ENCODE results near the gene MLPH. TPM values are rescaled to one million over a fixed set of nuclear protein-coding genes. Genes with fewer than 3 reads are reported as not detected.
A peak's percentile ranks its signal among the peaks of the same experiment; 100 is the strongest.

Gene MLPH
- total and polyA plus RNA-seq, 2 of the 4 experiments (the other 2 are of a cell fraction) = 13.8 to 21.6 TPM

GRCh38 chr2:237475704-237476141 is 11.3 kb upstream of the MLPH start:
- Histone ChIP-seq H2BK120ac (ENCODE audit: low read depth, low read length) (peak overlapping the region; percentile 97), H4K91ac (ENCODE audit: insufficient read depth, low read depth, low read length) (peak overlapping the region; percentile 89), H3K36me3 (ENCODE audit: control insufficient read depth, insufficient read depth, low read length) (no peaks in the 10 kb centered on the region), H2BK15ac (ENCODE audit: low read depth, low read length) (peak overlapping the region; percentile 93), H3K79me1 (ENCODE audit: low read depth in 1 of 2, low read length in 2 of 2) (peaks cover 0 to 25% of the 10 kb centered on the region in 2 experiments; a peak in 2 of 4 replicates), H2BK5ac (ENCODE audit: low read depth, low read length, poor library complexity, severe bottlenecking) (peak overlapping the region; percentile 61), H3K23ac (ENCODE audit: low read depth, low read length) (peak overlapping the region; percentile 80), H2AFZ (replicated peaks; ENCODE audit: low read length, poor library complexity) (peak overlapping the region; percentile 91), H2AK5ac (ENCODE audit: low read depth, low read length) (peak overlapping the region; percentile 97), H3K27ac (ENCODE audit: insufficient read depth, low read length) (peak overlapping the region; percentile 69), H3K18ac (ENCODE audit: low read depth, low read length) (peak overlapping the region; percentile 49), H3K4me3 (ENCODE audit: insufficient read depth, low read depth, low read length) (peak overlapping the region; percentile 43), H3K9me1 (ENCODE audit: insufficient read depth, low read length) (peaks cover 15% of the 10 kb centered on the region), H2BK20ac (ENCODE audit: low read depth, low read length) (peak overlapping the region; percentile 94), H4K5ac (ENCODE audit: low read depth, low read length) (peak overlapping the region; percentile 15), H3K56ac (ENCODE audit: extremely low read depth, insufficient read depth, low read length) (peak overlapping the region; percentile 73), H4K20me1 (ENCODE audit: insufficient read depth, low read length) (no peaks in the 10 kb centered on the region), H2AK9ac (replicated peaks; ENCODE audit: low read depth, low read length, poor library complexity) (peak overlapping the region; percentile 73), H3K27me3 (ENCODE audit: control insufficient read depth, insufficient read depth, low read length) (no peaks in the 10 kb centered on the region), H3K14ac (replicated peaks; ENCODE audit: low read depth, low read length) (peak overlapping the region; percentile 95), H3K9me3 (ENCODE audit: control insufficient read depth, insufficient read depth, low read length) (no peaks in the 10 kb centered on the region), H3K4me1 (ENCODE audit: control insufficient read depth, insufficient read depth, low read length) (peaks cover 20% of the 10 kb centered on the region), H4K8ac (ENCODE audit: low read depth in 2 of 2, low read length in 2 of 2) (peak overlapping the region; percentile 49 to 67), H3K4ac (ENCODE audit: low read depth, low read length) (peak overlapping the region; percentile 96), H3K4me2 (ENCODE audit: low read depth, low read length) (peak overlapping the region; percentile 88), H3K9ac (ENCODE audit: low read depth, low read length) (peak overlapping the region; percentile 82)
- WGBS, 2 experiments (ENCODE audit: extremely low coverage in 2 of 2, insufficient read length in 1 of 2) = 5% methylated on average over 4 of the region's 17 CpGs; no CpG with 5 or more reads in 1 of the 2 experiments
- TF ChIP-seq CHD1 (IDR thresholded peaks at IDR 0.05; ENCODE audit: low read depth, low read length) (0 out of 2 replicates have a peak, but pooled peaks have one; percentile 66), RAD21 (IDR thresholded peaks at IDR 0.05; ENCODE audit: low read length) (no peak), BHLHE40 (IDR thresholded peaks at IDR 0.05; ENCODE audit: low read depth, low read length) (peak; percentile 96)
- TF ChIP-seq, protein P1, sequence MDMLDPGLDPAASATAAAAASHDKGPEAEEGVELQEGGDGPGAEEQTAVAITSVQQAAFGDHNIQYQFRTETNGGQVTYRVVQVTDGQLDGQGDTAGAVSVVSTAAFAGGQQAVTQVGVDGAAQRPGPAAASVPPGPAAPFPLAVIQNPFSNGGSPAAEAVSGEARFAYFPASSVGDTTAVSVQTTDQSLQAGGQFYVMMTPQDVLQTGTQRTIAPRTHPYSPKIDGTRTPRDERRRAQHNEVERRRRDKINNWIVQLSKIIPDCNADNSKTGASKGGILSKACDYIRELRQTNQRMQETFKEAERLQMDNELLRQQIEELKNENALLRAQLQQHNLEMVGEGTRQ (IDR thresholded peaks at IDR 0.05; ENCODE audit: low read depth, low read length) = no peak
- TF ChIP-seq, protein P2, sequence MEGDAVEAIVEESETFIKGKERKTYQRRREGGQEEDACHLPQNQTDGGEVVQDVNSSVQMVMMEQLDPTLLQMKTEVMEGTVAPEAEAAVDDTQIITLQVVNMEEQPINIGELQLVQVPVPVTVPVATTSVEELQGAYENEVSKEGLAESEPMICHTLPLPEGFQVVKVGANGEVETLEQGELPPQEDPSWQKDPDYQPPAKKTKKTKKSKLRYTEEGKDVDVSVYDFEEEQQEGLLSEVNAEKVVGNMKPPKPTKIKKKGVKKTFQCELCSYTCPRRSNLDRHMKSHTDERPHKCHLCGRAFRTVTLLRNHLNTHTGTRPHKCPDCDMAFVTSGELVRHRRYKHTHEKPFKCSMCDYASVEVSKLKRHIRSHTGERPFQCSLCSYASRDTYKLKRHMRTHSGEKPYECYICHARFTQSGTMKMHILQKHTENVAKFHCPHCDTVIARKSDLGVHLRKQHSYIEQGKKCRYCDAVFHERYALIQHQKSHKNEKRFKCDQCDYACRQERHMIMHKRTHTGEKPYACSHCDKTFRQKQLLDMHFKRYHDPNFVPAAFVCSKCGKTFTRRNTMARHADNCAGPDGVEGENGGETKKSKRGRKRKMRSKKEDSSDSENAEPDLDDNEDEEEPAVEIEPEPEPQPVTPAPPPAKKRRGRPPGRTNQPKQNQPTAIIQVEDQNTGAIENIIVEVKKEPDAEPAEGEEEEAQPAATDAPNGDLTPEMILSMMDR (conservative IDR thresholded peaks at IDR 0.05; ENCODE audit: low read depth, low read length) = no peak
- no TSS peak for BruUV-seq (replicated peaks)
- ChIA-PET POLR2A (ENCODE audit: unreplicated experiment) (interaction anchor here (0.5 to 2.6 kb wide), 6 partner anchors 30 to 89 kb away, joined by 3 to 12 read pairs (median 4); partner anchors contain the start of gene COL6A3), CTCF (interaction anchor here (0.6 to 2.7 kb wide), 8 partner anchors 14 to 113 kb away, joined by 3 to 12 read pairs (median 3); no protein-coding TSS in a partner anchor)
- dilution Hi-C loops (cut with HindIII; ENCODE audit: low sequenced_read_pairs, unreplicated experiment) (no loop called here), in situ Hi-C loops (cut with MboI; ENCODE audit: low sequenced_read_pairs) (loop anchor here (10.0 kb wide), 1 partner anchor 321 kb away; no protein-coding TSS in a partner anchor), intact Hi-C loops (cut with micrococcal nuclease) (loop anchor here (1.0 to 10.0 kb wide), 4 partner anchors 36 to 351 kb away; no protein-coding TSS in a partner anchor)
- peak; percentile 60 for DNase-seq
- ATAC-seq (ENCODE audit: low read depth) = peak; percentile 9

Data from IMR-90 (cell line).